Gastroesophageal sphincter (tissue), 4 donors: ENCODE results near the gene ARNT2. TPM values are rescaled to one million over a fixed set of nuclear protein-coding genes. Genes with fewer than 3 reads are reported as not detected.
A peak's percentile ranks its signal among the peaks of the same experiment; 100 is the strongest.

ENCODE experiments used
- ATAC-seq: fragments of 150-250 bp; one replicate; pipeline ENCODE4 v1.9.1; 2016; ENCODE audit warnings: mild to moderate bottlenecking, moderate library complexity
- H3K27ac ChIP-seq, 4 donors: fragments of 200-600 bp; sonication (generic) in 3 of 4; 1 replicate in 3 of 4; 2 replicates in 1 of 4; pipeline ENCODE4 v1.5.1; 2016 to 2019
- H3K27me3 ChIP-seq: fragments of 200-600 bp; sonication (generic); one replicate; pipeline ENCODE4 v1.5.1; 2019
- H3K36me3 ChIP-seq, 2 donors: fragments of 200-600 bp; sonication (generic); one replicate each; pipeline ENCODE4 v1.5.1; 2019; ENCODE audit warnings: control low read depth in 1 of 2
- H3K4me1 ChIP-seq, 3 donors: fragments of 200-600 bp; sonication (generic); 1 replicate in 2 of 3; 2 replicates in 1 of 3; pipeline ENCODE4 v1.5.1; 2016 to 2019; ENCODE audit warnings: control low read depth in 2 of 3
- H3K4me3 ChIP-seq, 2 donors: fragments of 200-600 bp; sonication (generic); one replicate each; pipeline ENCODE4 v1.5.1; 2019; ENCODE audit warnings: mild to moderate bottlenecking in 1 of 2, moderate library complexity in 1 of 2
- H3K9me3 ChIP-seq, 3 donors: fragments of 200-600 bp; sonication (generic); one replicate each; pipeline ENCODE4 v1.5.1; 2017 to 2019; ENCODE audit warnings: control low read depth in 2 of 3
- CTCF ChIP-seq, 4 experiments: fragments of 200-600 bp in 2 of 4; fragments of 450-650 bp in 2 of 4; sonication (generic) in 1 of 4; IDR thresholded peaks; one replicate each; pipeline ENCODE4 v1.5.1; 2017 to 2019; ENCODE audit warnings: antibody characterized with exemption in 4 of 4, mild to moderate bottlenecking in 2 of 4, moderate library complexity in 2 of 4
- EP300 ChIP-seq: sonication (generic); formaldehyde crosslinking; IDR thresholded peaks from one replicate; pipeline ENCODE4 v1.6.1; 2017; ENCODE audit warnings: antibody characterized with exemption, mild to moderate bottlenecking
- POLR2A ChIP-seq, 2 donors: fragments of 450-650 bp; IDR thresholded peaks; one replicate each; pipeline ENCODE4 v1.6.1; 2017; ENCODE audit warnings: antibody characterized with exemption in 2 of 2, mild to moderate bottlenecking in 2 of 2, moderate library complexity in 1 of 2
- POLR2AphosphoS5 ChIP-seq: sonication (generic); formaldehyde crosslinking; IDR thresholded peaks from one replicate; pipeline ENCODE4 v1.6.1; 2017; ENCODE audit warnings: antibody characterized with exemption
- WGBS, 2 donors: methylation state at CpG; one replicate each; pipeline ENCODE4 v1.1.5; 2018; ENCODE audit warnings: low coverage in 1 of 2; 5-methylcytosine and 5-hydroxymethylcytosine counted together
- total RNA-seq, 4 donors: library from RNA; depleted of rRNA; stranded (reverse); fragments of >200 nt; gene quantifications; one replicate each; pipeline ENCODE4 v1.1.0, GENCODE V29; 2016

Gene ARNT2
- total RNA-seq, 4 donors from 2014 or later = 6.7 to 11.6 (median 9.4) TPM

DNA sequence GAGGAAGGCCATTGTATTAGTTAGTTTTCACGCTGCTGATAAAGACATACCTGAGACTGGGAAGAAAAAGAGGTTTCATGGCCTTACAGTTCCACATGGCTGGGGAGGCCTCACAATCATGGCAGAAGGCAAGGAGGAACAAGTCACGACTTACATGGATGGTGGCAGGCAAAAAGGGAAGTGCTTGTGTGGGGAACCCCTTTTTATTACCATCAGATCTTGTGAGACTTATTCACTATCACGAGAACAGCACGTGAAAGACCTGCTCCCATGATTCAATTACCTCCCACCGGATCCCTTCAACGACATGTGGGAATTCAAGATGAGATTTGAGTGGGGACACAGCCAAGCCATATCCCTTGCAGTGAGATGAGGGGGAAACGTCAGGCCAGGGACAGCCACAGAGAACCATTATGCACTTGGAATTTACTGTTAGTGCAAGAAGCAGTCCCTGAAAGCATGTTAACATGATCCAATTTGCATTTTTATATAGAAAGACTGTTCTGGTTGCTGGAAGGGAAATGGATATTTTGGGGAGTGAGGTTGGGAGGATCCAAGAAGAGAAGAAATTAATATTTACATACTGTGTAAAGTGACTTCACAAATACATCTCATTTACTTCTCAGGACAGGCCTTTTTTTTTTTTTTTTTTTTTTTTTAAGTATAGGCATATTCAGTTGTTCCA lies 87.1 kb downstream of the ARNT2 start:
- no peak for TF ChIP-seq POLR2AphosphoS5
- TF ChIP-seq CTCF (IDR thresholded peaks at IDR 0.05) = no peak
- no peak for TF ChIP-seq EP300
- TF ChIP-seq POLR2A (IDR thresholded peaks at IDR 0.05) = no peak
- Histone ChIP-seq H3K4me1 (peaks cover 0 to 44% (median 9%) of the 10 kb centered on the region in 3 donors), H3K27ac (no peak overlapping the region), H3K36me3 (no peaks in the 10 kb centered on the region), H3K4me3 (no peak overlapping the region), H3K9me3 (no peaks in the 10 kb centered on the region), H3K27me3 (no peaks in the 10 kb centered on the region)
- WGBS, 2 donors = 81 to 93% methylated on average over 5 of the region's 7 CpGs
- no peak for ATAC-seq

DNA sequence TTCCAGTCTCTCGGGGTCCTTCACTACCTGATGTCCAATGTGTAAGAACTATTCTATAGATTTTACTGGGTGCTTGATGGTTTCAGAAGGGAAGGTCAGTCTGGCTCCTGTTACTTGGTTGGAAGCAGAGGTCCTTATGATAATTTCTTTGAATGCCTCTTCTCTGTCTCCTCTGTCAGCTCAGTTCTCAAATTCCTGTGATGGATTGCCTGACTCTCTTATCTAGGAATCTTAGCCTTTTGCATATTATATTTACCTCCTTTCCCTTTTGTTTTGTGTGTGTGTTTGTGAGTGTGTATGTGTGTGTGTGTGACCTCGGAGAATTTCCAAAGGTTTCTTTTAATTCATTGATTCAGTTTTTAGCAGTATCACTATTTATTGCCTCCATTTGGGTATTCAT lies 88.2 kb downstream of the ARNT2 start:
- Histone ChIP-seq H3K9me3 (no peaks in the 10 kb centered on the region), H3K4me1 (peaks cover 0 to 46% (median 9%) of the 10 kb centered on the region in 3 donors), H3K36me3 (no peaks in the 10 kb centered on the region), H3K27ac (no peak overlapping the region), H3K27me3 (no peaks in the 10 kb centered on the region), H3K4me3 (no peak overlapping the region)
- TF ChIP-seq POLR2A (IDR thresholded peaks at IDR 0.05) (no peak), POLR2AphosphoS5 (no peak), CTCF (IDR thresholded peaks at IDR 0.05) (no peak), EP300 (no peak)
- ATAC-seq = no peak
- 92 to 100% methylated on average over 2 of the region's 2 CpGs for WGBS, 2 donors

DNA sequence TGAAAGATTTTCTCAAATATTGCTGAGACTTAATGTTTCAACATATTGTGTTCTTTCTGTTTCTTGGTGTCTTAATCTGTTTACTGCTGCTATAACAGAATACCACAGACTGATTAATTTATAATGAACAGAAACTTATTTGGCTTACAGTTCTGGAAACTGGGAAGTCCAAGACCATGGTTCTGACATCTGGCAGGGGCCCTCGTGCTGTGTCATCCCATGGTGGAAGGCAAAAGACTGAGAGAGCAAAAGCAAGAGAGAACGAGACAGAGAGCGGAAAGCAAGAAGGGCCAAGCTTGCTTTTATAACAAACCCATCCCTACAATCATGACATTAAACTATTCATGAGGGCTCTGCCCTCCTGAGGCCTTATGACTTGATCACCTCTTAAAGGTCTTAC lies 88.7 kb downstream of the ARNT2 start:
- 61 to 81% methylated on average over 3 of the region's 3 CpGs for WGBS, 2 donors
- H3K36me3 ChIP-seq = no peaks in the 10 kb centered on the region
- peak; percentile 61 for ATAC-seq
- H3K27ac ChIP-seq = peak overlapping the region in 1 of 4 donors; percentile 7
- no peak for TF ChIP-seq CTCF (IDR thresholded peaks at IDR 0.05)
- no peak for TF ChIP-seq EP300
- no peak for TF ChIP-seq POLR2A (IDR thresholded peaks at IDR 0.05)
- TF ChIP-seq POLR2AphosphoS5 = no peak
- H3K4me1 ChIP-seq = peaks cover 0 to 42% (median 9%) of the 10 kb centered on the region in 3 donors
- H3K27me3 ChIP-seq = no peaks in the 10 kb centered on the region
- H3K4me3 ChIP-seq = no peak overlapping the region
- no peaks in the 10 kb centered on the region for H3K9me3 ChIP-seq

DNA sequence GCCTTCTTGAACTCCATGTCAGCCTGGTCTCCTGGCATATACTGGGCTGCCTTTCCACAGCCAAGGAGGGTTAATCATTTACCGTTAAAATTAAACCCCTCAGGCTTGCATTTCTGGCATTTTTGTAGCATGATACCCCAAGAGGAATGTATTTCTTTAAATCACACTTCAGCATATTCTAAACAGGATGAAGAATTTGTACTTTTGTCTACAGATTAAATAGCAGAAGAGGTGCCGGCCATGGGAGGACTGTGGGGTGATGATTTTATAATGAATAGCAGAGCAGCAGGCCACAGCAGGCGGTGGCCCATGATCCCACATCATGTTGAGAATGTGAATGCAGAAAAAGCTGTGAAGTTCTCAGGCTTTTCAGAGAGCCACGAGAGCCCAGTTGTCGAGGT lies 90.2 kb downstream of the ARNT2 start:
- Histone ChIP-seq H3K27me3 (no peaks in the 10 kb centered on the region), H3K9me3 (no peaks in the 10 kb centered on the region), H3K36me3 (no peaks in the 10 kb centered on the region), H3K4me1 (peaks cover 0 to 36% (median 6%) of the 10 kb centered on the region in 3 donors), H3K27ac (no peak overlapping the region), H3K4me3 (no peak overlapping the region)
- 54 to 88% methylated on average over 4 to 5 of the region's 5 CpGs for WGBS, 2 donors
- TF ChIP-seq POLR2A (IDR thresholded peaks at IDR 0.05) (no peak), POLR2AphosphoS5 (no peak), CTCF (IDR thresholded peaks at IDR 0.05) (no peak)
- no peak for ATAC-seq

- no peak overlapping the region for H3K4me3 ChIP-seq
- H3K27ac ChIP-seq = no peak overlapping the region
- 96% methylated on average over 3 of the region's 3 CpGs; no CpG with 5 or more reads in 1 of the 2 donors for WGBS, 2 donors
- H3K4me1 ChIP-seq = peaks cover 0 to 32% (median 5%) of the 10 kb centered on the region in 3 donors
- no peaks in the 10 kb centered on the region for H3K9me3 ChIP-seq
- no peak for ATAC-seq
- H3K27me3 ChIP-seq = no peaks in the 10 kb centered on the region
- TF ChIP-seq CTCF (IDR thresholded peaks at IDR 0.05) (no peak), EP300 (no peak), POLR2A (IDR thresholded peaks at IDR 0.05) (no peak), POLR2AphosphoS5 (no peak)
- no peaks in the 10 kb centered on the region for H3K36me3 ChIP-seq
Measured at GRCh38 chr15:80494756-80495155, 90.6 kb downstream of the ARNT2 start.
